Ascending aorta (tissue), 2 donors: ENCODE measurements around the gene IL17RA. TPM values are rescaled to one million over a fixed set of nuclear protein-coding genes. Genes with fewer than 3 reads are reported as not detected.

Source experiments
- DNase-seq, 2 donors: peaks; one replicate each; pipeline ENCODE4 v3.0.0-alpha.2; 2019; ENCODE audit warnings: low spot score in 2 of 2
- H3K27ac ChIP-seq, 2 donors: fragments of 200-600 bp; sonication (generic); one replicate each; pipeline ENCODE4 v1.5.1; 2016 to 2017; ENCODE audit warnings: mild to moderate bottlenecking in 1 of 2
- H3K27me3 ChIP-seq: fragments of 200-600 bp; sonication (generic); one replicate; pipeline ENCODE4 v1.5.1; 2017
- H3K36me3 ChIP-seq, 2 donors: fragments of 200-600 bp; sonication (generic); one replicate each; pipeline ENCODE4 v1.5.1; 2016
- H3K4me1 ChIP-seq, 2 donors: fragments of 200-600 bp; sonication (generic); one replicate each; pipeline ENCODE4 v1.5.1; 2016 to 2017; ENCODE audit warnings: mild to moderate bottlenecking in 1 of 2
- H3K4me3 ChIP-seq, 2 donors: fragments of 200-600 bp; sonication (generic); one replicate each; pipeline ENCODE4 v1.5.1; 2016 to 2017; ENCODE audit warnings: mild to moderate bottlenecking in 1 of 2
- H3K9me3 ChIP-seq, 2 donors: fragments of 200-600 bp; sonication (generic); one replicate each; pipeline ENCODE4 v1.5.1; 2016
- CTCF ChIP-seq, 3 experiments: fragments of 200-600 bp in 2 of 3; fragments of 450-650 bp in 1 of 3; sonication (generic) in 2 of 3; IDR thresholded peaks; one replicate each; pipeline ENCODE4 v1.5.1; 2016 to 2019; ENCODE audit warnings: antibody characterized with exemption in 3 of 3, mild to moderate bottlenecking in 1 of 3, moderate library complexity in 1 of 3
- intact Hi-C: fragments of 100-400 bp; cut with DNase I; formaldehyde crosslinking; loops from one replicate; pipeline ENCODE4 v1.15.1; 2023
- total RNA-seq: library from RNA; depleted of rRNA; stranded (reverse); fragments of >200 nt; gene quantifications from one replicate; pipeline ENCODE4 v1.1.0, GENCODE V29; 2016

Gene IL17RA
- total RNA-seq, 1 donor from 2014 or later = 84.1 TPM

- DNase-seq = no peak
- intact Hi-C loops = no loop called here
- Histone ChIP-seq H3K27me3 (no peaks in the 10 kb centered on the region), H3K27ac (no peak overlapping the region), H3K4me1 (peaks cover 5 to 18% of the 10 kb centered on the region in 2 donors), H3K4me3 (no peak overlapping the region), H3K36me3 (no peaks in the 10 kb centered on the region), H3K9me3 (no peaks in the 10 kb centered on the region)
- no peak for TF ChIP-seq CTCF (IDR thresholded peaks at IDR 0.05)
Observed at GRCh38 chr22:17162731-17163130, 77.9 kb downstream of the IL17RA start.

GRCh38 chr22:17164392-17165024 lies 79.7 kb downstream of the IL17RA start:
- H3K4me1 ChIP-seq = peaks cover 0 to 13% of the 10 kb centered on the region in 2 donors
- no peaks in the 10 kb centered on the region for H3K27me3 ChIP-seq
- H3K27ac ChIP-seq = no peak overlapping the region
- DNase-seq = no peak
- H3K36me3 ChIP-seq = no peaks in the 10 kb centered on the region
- H3K9me3 ChIP-seq = no peaks in the 10 kb centered on the region
- intact Hi-C loops = no loop called here
- TF ChIP-seq CTCF (IDR thresholded peaks at IDR 0.05) = no peak
- no peak overlapping the region for H3K4me3 ChIP-seq

Other genes starting within 250 kb of the IL17RA start
- not detected for gene GAB4, start 76.8 kb upstream of the IL17RA start, total RNA-seq
- 0.11 TPM for gene TMEM121B, start 36.4 kb downstream of the IL17RA start, total RNA-seq
- gene HDHD5, start 74.3 kb downstream of the IL17RA start, total RNA-seq = 55.8 TPM
- gene ADA2, start 134.4 kb downstream of the IL17RA start, total RNA-seq = not detected